ENCODE results near the gene FBXO47. TPM values are rescaled to one million over a fixed set of nuclear protein-coding genes. Genes with fewer than 3 reads are reported as not detected.
"Not testable (repeated sequence)": the region's sequence is repeated elsewhere in the genome, so short reads cannot be mapped to it uniquely, and the experiment has no call there.

The FBXO47 gene
- total RNA-seq, 1 donor from 2014 or later: not detected

GRCh38 chr17:38917259-38917658 is 49.9 kb downstream of the FBXO47 start:
- no peak for TF ChIP-seq CTCF (IDR thresholded peaks at IDR 0.05)
- H3K9me3 ChIP-seq: no peaks in the 10 kb centered on the region
- ATAC-seq (no peak), DNase-seq (no peak)
- H3K4me3 ChIP-seq: no peak overlapping the region
- H3K27ac ChIP-seq: no peak overlapping the region
- intact Hi-C loops (cut with DNase I): no loop called here
- no peaks in the 10 kb centered on the region for H3K27me3 ChIP-seq (ENCODE audit: low read depth)
- H3K36me3 ChIP-seq: peaks cover 78% of the 10 kb centered on the region
- peaks cover 30% of the 10 kb centered on the region for H3K4me1 ChIP-seq

GRCh38 chr17:38916771-38917170 is 50.4 kb downstream of the FBXO47 start:
- DNase-seq (no peak), ATAC-seq (no peak)
- Histone ChIP-seq H3K27ac (no peak overlapping the region), H3K9me3 (no peaks in the 10 kb centered on the region), H3K27me3 (ENCODE audit: low read depth) (no peaks in the 10 kb centered on the region), H3K36me3 (peaks cover 78% of the 10 kb centered on the region), H3K4me1 (peaks cover 30% of the 10 kb centered on the region), H3K4me3 (no peak overlapping the region)
- intact Hi-C loops (cut with DNase I): no loop called here
- no peak for TF ChIP-seq CTCF (IDR thresholded peaks at IDR 0.05)

- Histone ChIP-seq H3K9me3 (no peaks in the 10 kb centered on the region), H3K36me3 (peaks cover 87% of the 10 kb centered on the region), H3K27ac (peak overlapping the region; percentile 31), H3K27me3 (ENCODE audit: low read depth) (no peaks in the 10 kb centered on the region), H3K4me3 (no peak overlapping the region), H3K4me1 (peaks cover 41% of the 10 kb centered on the region)
- ATAC-seq (no peak), DNase-seq (no peak)
- TF ChIP-seq CTCF (IDR thresholded peaks at IDR 0.05): no peak
- intact Hi-C loops (cut with DNase I): no loop called here
Measured at GRCh38 chr17:38915639-38915995, 51.6 kb downstream of the FBXO47 start.

- DNase-seq (peak; percentile 40), ATAC-seq (no peak)
- H3K9me3 ChIP-seq: no peaks in the 10 kb centered on the region
- H3K36me3 ChIP-seq: peaks cover 85% of the 10 kb centered on the region
- H3K27ac ChIP-seq: peak overlapping the region; percentile 31
- intact Hi-C loops (cut with DNase I): no loop called here
- peaks cover 41% of the 10 kb centered on the region for H3K4me1 ChIP-seq
- H3K27me3 ChIP-seq (ENCODE audit: low read depth): no peaks in the 10 kb centered on the region
- TF ChIP-seq CTCF (IDR thresholded peaks at IDR 0.05): no peak
- H3K4me3 ChIP-seq: no peak overlapping the region
Measured at GRCh38 chr17:38914741-38915638, 52.2 kb downstream of the FBXO47 start.

GRCh38 chr17:38912221-38912813 is 54.9 kb downstream of the FBXO47 start:
- DNase-seq (peak; percentile 44), ATAC-seq (peak; percentile 13 to 32)
- Histone ChIP-seq H3K9me3 (no peaks in the 10 kb centered on the region), H3K27ac (peak overlapping the region; percentile 31), H3K4me1 (peaks cover 62% of the 10 kb centered on the region), H3K4me3 (no peak overlapping the region), H3K36me3 (peaks cover 76% of the 10 kb centered on the region), H3K27me3 (ENCODE audit: low read depth) (no peaks in the 10 kb centered on the region)
- intact Hi-C loops (cut with DNase I): no loop called here
- no peak for TF ChIP-seq CTCF (IDR thresholded peaks at IDR 0.05)

- ATAC-seq; intact Hi-C loops (cut with DNase I); H3K27me3 ChIP-seq (ENCODE audit: low read depth); H3K9me3 ChIP-seq; DNase-seq; H3K27ac ChIP-seq; H3K4me3 ChIP-seq: not testable (repeated sequence)
- peaks cover 70% of the 10 kb centered on the region for H3K36me3 ChIP-seq
- peaks cover 68% of the 10 kb centered on the region for H3K4me1 ChIP-seq
Measured at GRCh38 chr17:38911731-38912081, 55.5 kb downstream of the FBXO47 start.
